HepG2 (cell line): ENCODE data around the gene NPC2. TPM values are rescaled to one million over a fixed set of nuclear protein-coding genes. Genes with fewer than 3 reads are reported as not detected.

Experiments used
- ELF1 ChIP-seq: sonication (generic); formaldehyde crosslinking; IDR thresholded peaks from 2 replicates; pipeline ENCODE4 v1.4.0; 2020; ENCODE audit warnings: missing genetic modification reagents
- GATA4 ChIP-seq: sonication (generic); IDR thresholded peaks from 2 replicates; pipeline ENCODE4 v1.6.1; 2016; ENCODE audit warnings: antibody characterized with exemption, low read depth, borderline replicate concordance
- GRHL1 ChIP-seq: sonication (generic); formaldehyde crosslinking; conservative IDR thresholded peaks from 2 replicates; pipeline ENCODE4 v1.8.0; 2022; ENCODE audit warnings: missing genetic modification reagents
- HES4 ChIP-seq: sonication (generic); formaldehyde crosslinking; IDR thresholded peaks from 2 replicates; pipeline ENCODE4 v1.9.0; 2021; ENCODE audit warnings: mild to moderate bottlenecking, missing genetic modification reagents, borderline replicate concordance
- SRSF9 ChIP-seq: fragments of 200-400 bp; formaldehyde crosslinking; IDR thresholded peaks from 2 replicates; pipeline ENCODE4 v1.6.1; 2018; ENCODE audit warnings: borderline replicate concordance, mild to moderate bottlenecking, low read depth, low read length; ENCODE audit not compliant: insufficient read depth, poor library complexity, severe bottlenecking
- STAT6 ChIP-seq: sonication (generic); formaldehyde crosslinking; IDR thresholded peaks from 2 replicates; pipeline ENCODE4 v1.4.0; 2020; ENCODE audit warnings: missing genetic modification reagents, mild to moderate bottlenecking, borderline replicate concordance
- TBX2 ChIP-seq: sonication (generic); formaldehyde crosslinking; IDR thresholded peaks from 2 replicates; pipeline ENCODE4 v1.5.0; 2020; ENCODE audit warnings: missing genetic modification reagents, mild to moderate bottlenecking, borderline replicate concordance
- ZBTB43 ChIP-seq: sonication (generic); formaldehyde crosslinking; conservative IDR thresholded peaks from 2 replicates; pipeline ENCODE4 v1.4.0; 2020; ENCODE audit warnings: missing genetic modification reagents
- ZBTB44 ChIP-seq: sonication (generic); formaldehyde crosslinking; IDR thresholded peaks from 2 replicates; pipeline ENCODE4 v1.4.0; 2020; ENCODE audit warnings: missing genetic modification reagents
- ZFX ChIP-seq: sonication (generic); formaldehyde crosslinking; IDR thresholded peaks from 2 replicates; pipeline ENCODE4 v1.4.0; 2020; ENCODE audit warnings: mild to moderate bottlenecking, low read depth, missing genetic modification reagents, moderate library complexity
- ZKSCAN1 ChIP-seq: fragments of 150-350 bp; IDR thresholded peaks from 2 replicates; pipeline ENCODE4 v1.6.1; 2014; ENCODE audit warnings: low read length
- ZNF256 ChIP-seq: sonication (generic); formaldehyde crosslinking; conservative IDR thresholded peaks from 2 replicates; pipeline ENCODE4 v1.4.0; 2020; ENCODE audit warnings: missing genetic modification reagents
- ZNF326 ChIP-seq: sonication (generic); formaldehyde crosslinking; IDR thresholded peaks from 2 replicates; pipeline ENCODE4 v1.4.0; 2020; ENCODE audit warnings: missing genetic modification reagents, borderline replicate concordance
- ZNF354B ChIP-seq: sonication (generic); formaldehyde crosslinking; IDR thresholded peaks from 2 replicates; pipeline ENCODE4 v1.8.0; 2022; ENCODE audit warnings: mild to moderate bottlenecking, missing genetic modification reagents
- ZNF446 ChIP-seq: sonication (generic); formaldehyde crosslinking; IDR thresholded peaks from 2 replicates; pipeline ENCODE4 v1.5.0; 2020; ENCODE audit warnings: mild to moderate bottlenecking, missing genetic modification reagents
- ZNF552 ChIP-seq: sonication (generic); formaldehyde crosslinking; IDR thresholded peaks from 2 replicates; pipeline ENCODE4 v1.9.0; 2022; ENCODE audit warnings: missing genetic modification reagents, mild to moderate bottlenecking, borderline replicate concordance
- ZNF558 ChIP-seq: sonication (generic); formaldehyde crosslinking; IDR thresholded peaks from 2 replicates; pipeline ENCODE4 v1.9.0; 2022; ENCODE audit warnings: mild to moderate bottlenecking, missing genetic modification reagents, borderline replicate concordance
- ZNF746 ChIP-seq: sonication (generic); formaldehyde crosslinking; IDR thresholded peaks from 2 replicates; pipeline ENCODE4 v1.8.0; 2022; ENCODE audit warnings: mild to moderate bottlenecking, missing genetic modification reagents
- ZNF781 ChIP-seq: sonication (generic); formaldehyde crosslinking; IDR thresholded peaks from 2 replicates; pipeline ENCODE4 v1.5.1; 2020; ENCODE audit warnings: borderline replicate concordance, mild to moderate bottlenecking, missing genetic modification reagents; ENCODE audit errors: not compliant biosample characterization
- ZNF782 ChIP-seq: sonication (generic); formaldehyde crosslinking; IDR thresholded peaks from 2 replicates; pipeline ENCODE4 v1.4.0; 2020; ENCODE audit warnings: missing genetic modification reagents, mild to moderate bottlenecking, borderline replicate concordance
- ZSCAN29 ChIP-seq: sonication (generic); formaldehyde crosslinking; conservative IDR thresholded peaks from 2 replicates; pipeline ENCODE4 v1.4.0; 2020; ENCODE audit warnings: mild to moderate bottlenecking, missing genetic modification reagents
- polyA plus RNA-seq, 8 experiments: library from polyadenylated mRNA; depleted of rRNA in 3 of 8; stranded (reverse) in 7 of 8; unstranded in 1 of 8; fragments of >200 nt; fragmentation: Illumina TruSeq in 4 of 8; extraction: Trizol in 4 of 8; gene quantifications; 2 replicates each; pipeline versions ENCODE4 v1.2.1 to v1.2.3, GENCODE V29; 2011 to 2016; ENCODE audit warnings: low read depth in 4 of 8, missing spikeins in 1 of 8, mixed read lengths in 1 of 8; ENCODE audit not compliant: insufficient read depth in 1 of 8
- total RNA-seq, 5 experiments: library from RNA; depleted of rRNA; stranded (reverse); fragments of >200 nt; fragmentation: Illumina TruSeq; extraction: Trizol; gene quantifications; 2 replicates each; pipeline ENCODE4 v1.2.3, GENCODE V29; 2016; ENCODE audit warnings: low read depth in 1 of 5

Gene NPC2
- total and polyA plus RNA-seq, 2 of the 13 experiments (the other 11 are each of a cell fraction or from before 2014, with no cell fraction given) = 132 to 164 TPM

- TF ChIP-seq ZNF446 (CRISPR knock-in tag) (no peak), ZNF782 (peak; percentile 72; the same call in 1 of the 2 replicates), STAT6 (CRISPR knock-in tag) (no peak), ZNF326 (CRISPR knock-in tag) (no peak), ZSCAN29 (no peak), TBX2 (CRISPR knock-in tag) (peak; percentile 62), ZNF256 (no peak; the same call in 1 of the 2 replicates), ZNF552 (CRISPR knock-in tag) (0 out of 2 replicates have a peak, but pooled peaks have one; percentile 19), ZBTB43 (no peak), ZBTB44 (no peak), ZNF781 (no peak), ZFX (peak; percentile 73), GRHL1 (CRISPR knock-in tag) (no peak), ZNF354B (CRISPR knock-in tag) (no peak), ELF1 (CRISPR knock-in tag) (peak; percentile 74), ZNF558 (CRISPR knock-in tag) (no peak), ZNF746 (CRISPR knock-in tag) (no peak), ZKSCAN1 (no peak), HES4 (CRISPR knock-in tag) (no peak; the same call in 1 of the 2 replicates), SRSF9 (no peak), GATA4 (0 out of 2 replicates have a peak, but pooled peaks have one; percentile 23)
These were observed 497 bp upstream of the NPC2 start, which contains the start of gene ISCA2 (continued) for GRCh38 chr14:74493343-74494261.
